ENCODE data around the gene TNFRSF19. TPM values are rescaled to one million over a fixed set of nuclear protein-coding genes. Genes with fewer than 3 reads are reported as not detected.

TNFRSF19 gene
- total and polyA plus RNA-seq, 4 donors, result 0.27 to 2.8 (median 0.91) TPM

DNA sequence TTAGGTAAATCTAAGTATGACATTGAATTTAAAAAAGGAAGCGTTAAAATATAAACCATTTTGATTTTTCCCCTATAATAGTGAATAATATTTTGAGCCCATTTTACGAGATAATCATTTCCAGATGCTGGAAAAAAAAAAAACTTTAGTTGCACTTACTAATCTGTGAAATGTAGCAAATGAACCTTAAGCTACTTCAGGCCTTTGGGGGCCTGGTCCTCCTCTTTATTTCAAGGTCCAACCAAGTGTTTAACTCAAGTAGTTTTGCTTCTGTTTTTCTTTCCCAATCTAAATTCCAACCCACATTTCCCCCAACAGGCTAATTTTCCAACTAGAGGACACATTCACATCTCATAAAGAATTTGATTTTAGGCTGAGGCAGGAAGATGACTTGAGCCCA, 101.2 kb downstream of the TNFRSF19 start:
- H3K4me1 ChIP-seq (ENCODE audit: control insufficient read depth in 4 of 4, insufficient read depth in 4 of 4, low read length in 3 of 4), result no peaks in the 10 kb centered on the region
- no peak overlapping the region for H3K27ac ChIP-seq (ENCODE audit: low read depth in 1 of 2, low read length in 2 of 2)
- no peaks in the 10 kb centered on the region for H3K9me3 ChIP-seq (ENCODE audit: control insufficient read depth in 4 of 4, low read length in 3 of 4)
- WGBS, result 71% methylated on average over 2 of the region's 2 CpGs
- no peaks in the 10 kb centered on the region for H3K36me3 ChIP-seq (ENCODE audit: control insufficient read depth in 4 of 4, insufficient read depth in 3 of 4, low read depth in 1 of 4, low read length in 3 of 4)
- no peak overlapping the region for H3K9ac ChIP-seq (ENCODE audit: low read depth in 1 of 2, low read length in 2 of 2)
- TF ChIP-seq HNF4G (IDR thresholded peaks at IDR 0.05) (no peak), RXRA (IDR thresholded peaks at IDR 0.05) (no peak), NR2F2 (IDR thresholded peaks at IDR 0.05) (no peak), YY1 (IDR thresholded peaks at IDR 0.05) (no peak)
- TF ChIP-seq, protein P1, sequence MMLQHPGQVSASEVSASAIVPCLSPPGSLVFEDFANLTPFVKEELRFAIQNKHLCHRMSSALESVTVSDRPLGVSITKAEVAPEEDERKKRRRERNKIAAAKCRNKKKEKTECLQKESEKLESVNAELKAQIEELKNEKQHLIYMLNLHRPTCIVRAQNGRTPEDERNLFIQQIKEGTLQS (IDR thresholded peaks at IDR 0.05), result no peak
- TF ChIP-seq, protein P2, sequence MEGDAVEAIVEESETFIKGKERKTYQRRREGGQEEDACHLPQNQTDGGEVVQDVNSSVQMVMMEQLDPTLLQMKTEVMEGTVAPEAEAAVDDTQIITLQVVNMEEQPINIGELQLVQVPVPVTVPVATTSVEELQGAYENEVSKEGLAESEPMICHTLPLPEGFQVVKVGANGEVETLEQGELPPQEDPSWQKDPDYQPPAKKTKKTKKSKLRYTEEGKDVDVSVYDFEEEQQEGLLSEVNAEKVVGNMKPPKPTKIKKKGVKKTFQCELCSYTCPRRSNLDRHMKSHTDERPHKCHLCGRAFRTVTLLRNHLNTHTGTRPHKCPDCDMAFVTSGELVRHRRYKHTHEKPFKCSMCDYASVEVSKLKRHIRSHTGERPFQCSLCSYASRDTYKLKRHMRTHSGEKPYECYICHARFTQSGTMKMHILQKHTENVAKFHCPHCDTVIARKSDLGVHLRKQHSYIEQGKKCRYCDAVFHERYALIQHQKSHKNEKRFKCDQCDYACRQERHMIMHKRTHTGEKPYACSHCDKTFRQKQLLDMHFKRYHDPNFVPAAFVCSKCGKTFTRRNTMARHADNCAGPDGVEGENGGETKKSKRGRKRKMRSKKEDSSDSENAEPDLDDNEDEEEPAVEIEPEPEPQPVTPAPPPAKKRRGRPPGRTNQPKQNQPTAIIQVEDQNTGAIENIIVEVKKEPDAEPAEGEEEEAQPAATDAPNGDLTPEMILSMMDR (IDR thresholded peaks at IDR 0.05; ENCODE audit: low read depth, low read length, missing input control), result no peak
- TF ChIP-seq, protein P3, sequence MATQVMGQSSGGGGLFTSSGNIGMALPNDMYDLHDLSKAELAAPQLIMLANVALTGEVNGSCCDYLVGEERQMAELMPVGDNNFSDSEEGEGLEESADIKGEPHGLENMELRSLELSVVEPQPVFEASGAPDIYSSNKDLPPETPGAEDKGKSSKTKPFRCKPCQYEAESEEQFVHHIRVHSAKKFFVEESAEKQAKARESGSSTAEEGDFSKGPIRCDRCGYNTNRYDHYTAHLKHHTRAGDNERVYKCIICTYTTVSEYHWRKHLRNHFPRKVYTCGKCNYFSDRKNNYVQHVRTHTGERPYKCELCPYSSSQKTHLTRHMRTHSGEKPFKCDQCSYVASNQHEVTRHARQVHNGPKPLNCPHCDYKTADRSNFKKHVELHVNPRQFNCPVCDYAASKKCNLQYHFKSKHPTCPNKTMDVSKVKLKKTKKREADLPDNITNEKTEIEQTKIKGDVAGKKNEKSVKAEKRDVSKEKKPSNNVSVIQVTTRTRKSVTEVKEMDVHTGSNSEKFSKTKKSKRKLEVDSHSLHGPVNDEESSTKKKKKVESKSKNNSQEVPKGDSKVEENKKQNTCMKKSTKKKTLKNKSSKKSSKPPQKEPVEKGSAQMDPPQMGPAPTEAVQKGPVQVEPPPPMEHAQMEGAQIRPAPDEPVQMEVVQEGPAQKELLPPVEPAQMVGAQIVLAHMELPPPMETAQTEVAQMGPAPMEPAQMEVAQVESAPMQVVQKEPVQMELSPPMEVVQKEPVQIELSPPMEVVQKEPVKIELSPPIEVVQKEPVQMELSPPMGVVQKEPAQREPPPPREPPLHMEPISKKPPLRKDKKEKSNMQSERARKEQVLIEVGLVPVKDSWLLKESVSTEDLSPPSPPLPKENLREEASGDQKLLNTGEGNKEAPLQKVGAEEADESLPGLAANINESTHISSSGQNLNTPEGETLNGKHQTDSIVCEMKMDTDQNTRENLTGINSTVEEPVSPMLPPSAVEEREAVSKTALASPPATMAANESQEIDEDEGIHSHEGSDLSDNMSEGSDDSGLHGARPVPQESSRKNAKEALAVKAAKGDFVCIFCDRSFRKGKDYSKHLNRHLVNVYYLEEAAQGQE (IDR thresholded peaks at IDR 0.05), result no peak
- DNase-seq (ENCODE audit: low spot score), result no peak
- no peak overlapping the region for H3K4me3 ChIP-seq (ENCODE audit: low read depth in 1 of 3, low read length in 3 of 3)
- no peaks in the 10 kb centered on the region for H3K27me3 ChIP-seq (ENCODE audit: control insufficient read depth in 4 of 4, insufficient read depth in 4 of 4, low read length in 3 of 4)

DNA sequence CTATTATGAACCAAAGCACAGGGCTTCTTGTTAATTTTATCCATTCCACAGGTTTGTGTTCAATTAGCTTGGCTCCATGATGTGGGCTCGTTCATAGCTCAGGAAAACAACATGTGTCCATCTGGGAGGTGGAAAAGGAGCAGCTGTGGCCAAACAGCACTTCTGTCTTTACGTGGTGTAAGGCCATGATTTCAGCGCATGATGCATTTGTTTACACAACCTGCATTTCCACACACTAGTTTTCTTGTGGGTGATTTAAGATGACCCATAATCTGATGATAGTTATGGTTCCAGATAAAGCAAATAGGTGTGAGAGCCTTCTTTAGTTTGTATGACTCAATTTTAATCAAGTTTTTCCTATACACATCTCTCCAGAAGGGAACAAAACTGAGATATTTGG, 101.7 kb downstream of the TNFRSF19 start:
- TF ChIP-seq SP1 (IDR thresholded peaks at IDR 0.05) (no peak), NR2F2 (IDR thresholded peaks at IDR 0.05) (no peak), EGR1 (IDR thresholded peaks at IDR 0.05; ENCODE audit: low read depth in 2 of 2) (no peak)
- TF ChIP-seq, protein P3 (IDR thresholded peaks at IDR 0.05), result no peak
- Histone ChIP-seq H3K9ac (ENCODE audit: low read depth in 1 of 2, low read length in 2 of 2) (no peak overlapping the region), H3K27ac (ENCODE audit: low read depth in 1 of 2, low read length in 2 of 2) (no peak overlapping the region), H3K9me3 (ENCODE audit: control insufficient read depth in 4 of 4, low read length in 3 of 4) (no peaks in the 10 kb centered on the region), H3K27me3 (ENCODE audit: control insufficient read depth in 4 of 4, insufficient read depth in 4 of 4, low read length in 3 of 4) (no peaks in the 10 kb centered on the region), H3K4me3 (ENCODE audit: low read depth in 1 of 3, low read length in 3 of 3) (no peak overlapping the region), H3K36me3 (ENCODE audit: control insufficient read depth in 4 of 4, insufficient read depth in 3 of 4, low read depth in 1 of 4, low read length in 3 of 4) (no peaks in the 10 kb centered on the region), H3K4me1 (ENCODE audit: control insufficient read depth in 4 of 4, insufficient read depth in 4 of 4, low read length in 3 of 4) (no peaks in the 10 kb centered on the region)
- DNase-seq (ENCODE audit: low spot score), result no peak
- WGBS, result 78% methylated on average over 3 of the region's 3 CpGs

All from liver (tissue), 9 donors.